HCT116 (cell line): ENCODE measurements around the gene PDE4D. TPM values are rescaled to one million over a fixed set of nuclear protein-coding genes. Genes with fewer than 3 reads are reported as not detected.

Source experiments
- ATAC-seq: fragments of 200-7000 bp; cut with Tn5 transposase; 2 replicates; pipeline ENCODE4 v1.9.1; 2020; ENCODE audit warnings: mild to moderate bottlenecking, moderate library complexity
- BruUV-seq: library from RNA; stranded (reverse); fragments of 400-500 nt; replicated peaks from 2 replicates; lab custom pipeline; 2021; lab: Mats Ljungman, UMichigan
- CTCF ChIA-PET: fragments of 300-600 bp; sonication (Branson Sonifier 250); formaldehyde crosslinking; loops from one replicate; lab custom pipeline; 2021; ENCODE audit warnings: antibody characterized with exemption; lab: Charles Lee
- POLR2A ChIA-PET: fragments of 300-600, 350-600 bp; sonication (Branson Sonifier 250); formaldehyde crosslinking; loops from one replicate; lab custom pipeline; 2021; ENCODE audit warnings: antibody characterized with exemption; lab: Charles Lee
- RAD21 ChIA-PET, 2 experiments: fragments of 300-600 bp; sonication (Branson Sonifier 250); formaldehyde crosslinking; loops; one replicate each; lab custom pipeline; 2023; ENCODE audit warnings: low total read pairs in 2 of 2; ENCODE audit not compliant: uncharacterized antibody in 2 of 2, unreplicated experiment in 2 of 2, low non-redundant PET in 1 of 2; lab: Charles Lee
- DNase-seq: peaks from one replicate; pipeline ENCODE4 v3.0.0-alpha.2; 2010; ENCODE audit warnings: low read depth, low spot score
- H2AFZ ChIP-seq: fragments of 200-600 bp; shearing (Covaris generic), sonication (generic); 2 replicates; pipeline ENCODE4 v1.6.1; 2017; ENCODE audit warnings: low read depth, mixed run types, mixed read lengths, antibody characterized with exemption, low read length; ENCODE audit not compliant: poor library complexity, severe bottlenecking
- H3K27ac ChIP-seq: 2 replicates; pipeline ENCODE4 v1.5.1; 2012; ENCODE audit warnings: low read depth, low read length
- H3K27me3 ChIP-seq: fragments of 200-600 bp; sonication (generic); 2 replicates; pipeline ENCODE4 v1.6.1; 2016; ENCODE audit warnings: mixed run types, low read length, mixed read lengths; ENCODE audit not compliant: insufficient read depth
- H3K36me3 ChIP-seq, 2 experiments: fragments of 200-500 bp in 1 of 2; fragments of 200-600 bp in 1 of 2; sonication (Bioruptor generic) in 1 of 2; sonication (generic) in 1 of 2; 2 replicates each; pipeline versions ENCODE4 v1.5.1 to v1.6.1; 2014 to 2016; ENCODE audit warnings: low read length in 2 of 2, inconsistent platforms in 1 of 2, mixed read lengths in 1 of 2, mixed run types in 1 of 2; ENCODE audit not compliant: insufficient read depth in 2 of 2, control insufficient read depth in 1 of 2
- H3K4me1 ChIP-seq, 2 experiments: fragments of 200-600 bp in 1 of 2; sonication (generic) in 1 of 2; 2 replicates each; pipeline versions ENCODE4 v1.5.1 to v1.6.1; 2012 to 2017; ENCODE audit warnings: low read length in 2 of 2, inconsistent platforms in 1 of 2, mild to moderate bottlenecking in 1 of 2, mixed read lengths in 1 of 2, mixed run types in 1 of 2, moderate library complexity in 1 of 2; ENCODE audit not compliant: insufficient read depth in 2 of 2, control insufficient read depth in 1 of 2
- H3K4me2 ChIP-seq: fragments of 200-600 bp; sonication (generic); 2 replicates; pipeline ENCODE4 v1.6.1; 2017; ENCODE audit warnings: mixed run types, low read length, mixed read lengths
- H3K4me3 ChIP-seq, 2 experiments: fragments of 200-600 bp in 1 of 2; sonication (generic) in 1 of 2; replicated peaks in 1 of 2; 2 replicates each; pipeline ENCODE4 v1.5.1; 2011 to 2016; ENCODE audit warnings: low read length in 2 of 2, control low read depth in 1 of 2, low read depth in 1 of 2, mild to moderate bottlenecking in 1 of 2, mixed read lengths in 1 of 2, mixed run types in 1 of 2
- H3K79me2 ChIP-seq: fragments of 200-600 bp; sonication (generic); 2 replicates; pipeline ENCODE4 v1.6.1; 2017; ENCODE audit warnings: mild to moderate bottlenecking, mixed run types, low read length, moderate library complexity, mixed read lengths; ENCODE audit not compliant: insufficient read depth
- H3K9ac ChIP-seq: fragments of 200-600 bp; sonication (generic); 2 replicates; pipeline ENCODE4 v1.6.1; 2016; ENCODE audit warnings: low read length, mixed read lengths
- H3K9me2 ChIP-seq: fragments of 200-600 bp; sonication (generic), shearing (Covaris generic); 2 replicates; pipeline ENCODE4 v1.6.1; 2017; ENCODE audit warnings: mixed run types, mild to moderate bottlenecking, moderate library complexity; ENCODE audit not compliant: insufficient read depth
- H3K9me3 ChIP-seq, 2 experiments: fragments of 200-500 bp in 1 of 2; fragments of 200-600 bp in 1 of 2; sonication (Bioruptor generic) in 1 of 2; sonication (generic) in 1 of 2; 2 replicates each; pipeline ENCODE4 v1.6.1; 2014 to 2017; ENCODE audit warnings: low read length in 2 of 2, mixed read lengths in 2 of 2, inconsistent platforms in 1 of 2, low read depth in 1 of 2, mild to moderate bottlenecking in 1 of 2, mixed run types in 1 of 2, moderate library complexity in 1 of 2; ENCODE audit not compliant: control insufficient read depth in 1 of 2, insufficient read depth in 1 of 2
- H4K20me1 ChIP-seq: fragments of 200-600 bp; sonication (generic), shearing (Covaris generic); 2 replicates; pipeline ENCODE4 v1.6.1; 2017; ENCODE audit warnings: mixed run types, mild to moderate bottlenecking, moderate library complexity; ENCODE audit not compliant: insufficient read depth
- ATF3 ChIP-seq: IDR thresholded peaks from 2 replicates; pipeline ENCODE4 v1.6.1; 2012
- CBX3 ChIP-seq: IDR thresholded peaks from 2 replicates; pipeline ENCODE4 v1.6.1; 2012; ENCODE audit warnings: low read depth
- EGR1 ChIP-seq: IDR thresholded peaks from 2 replicates; pipeline ENCODE4 v1.6.1; 2012; ENCODE audit warnings: low read depth
- EZH2 ChIP-seq: fragments of 200-600 bp; sonication (generic); IDR thresholded peaks from 2 replicates; pipeline ENCODE4 v1.6.1; 2017; ENCODE audit warnings: antibody characterized with exemption, mixed run types
- FOSL1 ChIP-seq: IDR thresholded peaks from 2 replicates; pipeline ENCODE4 v1.6.1; 2012; ENCODE audit warnings: low read depth
- JUND ChIP-seq: IDR thresholded peaks from 2 replicates; pipeline ENCODE4 v1.6.1; 2012
- MAX ChIP-seq: IDR thresholded peaks from 2 replicates; pipeline ENCODE4 v1.6.1; 2012
- POLR2A ChIP-seq: IDR thresholded peaks from 2 replicates; pipeline ENCODE4 v1.7.0; 2011; ENCODE audit warnings: borderline replicate concordance; ENCODE audit not compliant: insufficient read depth, insufficient read length; ENCODE audit errors: extremely low read depth
- POLR2AphosphoS5 ChIP-seq: IDR thresholded peaks from 2 replicates; pipeline ENCODE4 v1.6.1; 2011; ENCODE audit warnings: mild to moderate bottlenecking, low read depth, low read length, moderate library complexity
- SP1 ChIP-seq: IDR thresholded peaks from 2 replicates; pipeline ENCODE4 v1.6.1; 2012; ENCODE audit warnings: low read depth
- TCF7L2 ChIP-seq: IDR thresholded peaks from 2 replicates; pipeline ENCODE4 v1.7.0; 2011; ENCODE audit warnings: borderline replicate concordance, inconsistent platforms; ENCODE audit not compliant: insufficient read depth, insufficient read length; ENCODE audit errors: extremely low read depth
- intact Hi-C: fragments of 100-400 bp; cut with micrococcal nuclease; formaldehyde crosslinking; loops from 2 replicates; pipeline ENCODE4 v1.10.0; 2022
- total RNA-seq: library from RNA; stranded (reverse); gene quantifications from one replicate; pipeline ENCODE4 v1.2.1, GENCODE V29; 2021; ENCODE audit not compliant: unreplicated experiment

PDE4D gene
- total RNA-seq, 1 experiment from 2014 or later: 1.1 TPM

- no peak overlapping the region for H3K4me3 ChIP-seq
- H3K27ac ChIP-seq: no peak overlapping the region
- no peaks in the 10 kb centered on the region for H3K4me1 ChIP-seq
- no peak overlapping the region for H2AFZ ChIP-seq
- DNase-seq (no peak), ATAC-seq (no peak)
- intact Hi-C loops: no loop called here
- H4K20me1 ChIP-seq: no peaks in the 10 kb centered on the region
- no peaks in the 10 kb centered on the region for H3K79me2 ChIP-seq
- ChIA-PET RAD21 (no interaction called here), CTCF (no interaction called here), POLR2A (no interaction called here)
- peaks cover 32% of the 10 kb centered on the region for H3K27me3 ChIP-seq
- H3K9me3 ChIP-seq: no peaks in the 10 kb centered on the region
- BruUV-seq: no TSS peak
- no peaks in the 10 kb centered on the region for H3K9me2 ChIP-seq
- no peak overlapping the region for H3K4me2 ChIP-seq
- H3K36me3 ChIP-seq: no peaks in the 10 kb centered on the region
- H3K9ac ChIP-seq: no peak overlapping the region
- no peak for TF ChIP-seq JUND
- no peak for TF ChIP-seq POLR2A
- no peak for TF ChIP-seq EZH2
- no peak for TF ChIP-seq POLR2AphosphoS5
- TF ChIP-seq CBX3: no peak
- no peak for TF ChIP-seq EGR1
- TF ChIP-seq ATF3: no peak
- TF ChIP-seq TCF7L2: no peak
- TF ChIP-seq, all 23 proteins: peak for 0
Measured at GRCh38 chr5:59051951-59052350, 841.6 kb downstream of the PDE4D start.

- DNase-seq (no peak), ATAC-seq (no peak)
- Histone ChIP-seq H3K79me2 (no peaks in the 10 kb centered on the region), H3K4me1 (no peaks in the 10 kb centered on the region), H3K9ac (no peak overlapping the region), H3K27ac (no peak overlapping the region), H3K4me3 (no peak overlapping the region), H3K36me3 (no peaks in the 10 kb centered on the region), H4K20me1 (no peaks in the 10 kb centered on the region), H3K9me3 (no peaks in the 10 kb centered on the region), H3K9me2 (no peaks in the 10 kb centered on the region), H3K27me3 (0 out of 2 replicates have a peak, but pooled peaks cover 26% of the 10 kb centered on the region), H2AFZ (no peak overlapping the region), H3K4me2 (no peak overlapping the region)
- ChIA-PET CTCF (no interaction called here), RAD21 (no interaction called here), POLR2A (no interaction called here)
- TF ChIP-seq SP1: no peak
- no peak for TF ChIP-seq POLR2AphosphoS5
- TF ChIP-seq FOSL1: no peak
- no peak for TF ChIP-seq MAX
- intact Hi-C loops: no loop called here
- BruUV-seq: no TSS peak
Measured at GRCh38 chr5:59049095-59049494, 844.4 kb downstream of the PDE4D start.
